K562 (cell line): ENCODE data around the gene EXOC3L2. TPM values are rescaled to one million over a fixed set of nuclear protein-coding genes. Genes with fewer than 3 reads are reported as not detected.
A peak's percentile ranks its signal among the peaks of the same experiment; 100 is the strongest.

Experiments used
- ATAC-seq: fragments of 200-7000 bp; cut with Tn5 transposase; 3 replicates; pipeline ENCODE4 v1.9.1; 2020; ENCODE audit warnings: moderate library complexity
- BruUV-seq: library from RNA; stranded (reverse); fragments of 400-500 nt; replicated peaks from 2 replicates; lab custom pipeline; 2021; lab: Mats Ljungman, UMichigan
- CTCF ChIA-PET: fragments of 300-600 bp; formaldehyde crosslinking; extraction: SDS; loops from one replicate; lab custom pipeline; 2021; ENCODE audit warnings: low intra/inter-chr PET ratio; lab: Yijun Ruan, JAX
- POLR2A ChIA-PET: fragments of 300-600, 350-650 bp; sonication (Branson Sonifier 250); formaldehyde crosslinking; extraction: SDS; loops from one replicate; lab custom pipeline; 2021; ENCODE audit warnings: antibody characterized with exemption, inconsistent platforms; lab: Yijun Ruan, JAX
- DNase-seq, 4 experiments: peaks; one replicate each; pipeline versions ENCODE4 v3.0.0 to v3.0.0-alpha.2; 2011 to 2018; ENCODE audit warnings: low spot score in 3 of 4, mixed read lengths in 3 of 4; ENCODE audit errors: extremely low read depth in 1 of 4
- FAIRE-seq: peaks from 2 replicates; lab custom pipeline; 2011; peaks lifted over from hg19 to GRCh38; lab: Jason Lieb, UNC
- H2AFZ ChIP-seq: 2 replicates; pipeline ENCODE4 v1.6.0; 2011; ENCODE audit warnings: low read depth, low read length, control low read depth, inconsistent platforms
- H3K27ac ChIP-seq: fragments of 200-600 bp; 3 replicates; pipeline ENCODE4 v1.8.0; 2011; ENCODE audit warnings: low read depth, mild to moderate bottlenecking, control low read depth, inconsistent platforms, low read length, moderate library complexity, mixed read lengths; ENCODE audit errors: extremely low read depth
- H3K27me3 ChIP-seq, 2 experiments: fragments of 300-600 bp in 1 of 2; 2 replicates in 1 of 2; 3 replicates in 1 of 2; pipeline versions ENCODE4 v1.6.0 to v1.8.0; 2011; ENCODE audit warnings: inconsistent platforms in 2 of 2, low read length in 2 of 2, mild to moderate bottlenecking in 1 of 2, mixed read lengths in 1 of 2, moderate library complexity in 1 of 2; ENCODE audit not compliant: control insufficient read depth in 2 of 2, insufficient read depth in 2 of 2
- H3K36me3 ChIP-seq: fragments of 300-600 bp; 3 replicates; pipeline ENCODE4 v1.8.0; 2011; ENCODE audit warnings: mild to moderate bottlenecking, low read length, inconsistent platforms; ENCODE audit not compliant: control insufficient read depth, insufficient read depth
- H3K4me1 ChIP-seq, 2 experiments: fragments of 200-600 bp in 1 of 2; replicated peaks in 1 of 2; 2 replicates in 1 of 2; 3 replicates in 1 of 2; pipeline versions ENCODE4 v1.5.1 to v1.8.0; 2011; ENCODE audit warnings: inconsistent platforms in 2 of 2, low read length in 2 of 2, mild to moderate bottlenecking in 1 of 2, mixed read lengths in 1 of 2, moderate library complexity in 1 of 2; ENCODE audit not compliant: control insufficient read depth in 2 of 2, insufficient read depth in 2 of 2
- H3K4me2 ChIP-seq: 2 replicates; pipeline ENCODE4 v1.6.1; 2011; ENCODE audit warnings: low read length, control low read depth, inconsistent platforms, mixed read lengths; ENCODE audit not compliant: insufficient read depth
- H3K4me3 ChIP-seq: fragments of 200-600 bp; sonication (generic), shearing (Covaris generic); 2 replicates; pipeline ENCODE4 v1.5.1; 2016; ENCODE audit warnings: control low read depth, inconsistent platforms
- H3K79me2 ChIP-seq: fragments of 200-600 bp; 3 replicates; pipeline ENCODE4 v1.8.0; 2011; ENCODE audit warnings: low read length, inconsistent platforms; ENCODE audit not compliant: control insufficient read depth, insufficient read depth
- H3K9ac ChIP-seq, 2 experiments: 2 replicates each; pipeline versions ENCODE4 v1.6.0 to v1.6.1; 2011; ENCODE audit warnings: low read depth in 2 of 2, low read length in 2 of 2, control low read depth in 1 of 2, inconsistent platforms in 1 of 2, mild to moderate bottlenecking in 1 of 2, mixed read lengths in 1 of 2; ENCODE audit not compliant: insufficient read depth in 1 of 2
- H3K9me1 ChIP-seq: one replicate; pipeline ENCODE4 v1.6.0; 2011; ENCODE audit warnings: inconsistent platforms, mild to moderate bottlenecking, low read length, moderate library complexity; ENCODE audit not compliant: control insufficient read depth, insufficient read depth
- H3K9me3 ChIP-seq: replicated peaks from 2 replicates; pipeline ENCODE4 v1.5.1; 2011; ENCODE audit warnings: low read depth, low read length, inconsistent platforms; ENCODE audit not compliant: control insufficient read depth, insufficient read depth
- H4K20me1 ChIP-seq: replicated peaks from 2 replicates; pipeline ENCODE4 v1.6.1; 2011; ENCODE audit warnings: low read length, inconsistent platforms, mixed read lengths; ENCODE audit not compliant: control insufficient read depth, insufficient read depth
- ATF4 ChIP-seq: fragments of 450-650 bp; formaldehyde crosslinking; IDR thresholded peaks from 2 replicates; pipeline ENCODE4 v1.4.0; 2022; ENCODE audit warnings: mild to moderate bottlenecking, moderate library complexity
- CREM ChIP-seq: IDR thresholded peaks from 2 replicates; pipeline ENCODE4 v1.6.1; 2014; ENCODE audit warnings: antibody characterized with exemption, low read depth
- EGR1 ChIP-seq: fragments of 450-650 bp; conservative IDR thresholded peaks from 2 replicates; pipeline ENCODE4 v1.6.1; 2017; ENCODE audit warnings: mild to moderate bottlenecking
- ESRRA ChIP-seq: fragments of 450-650 bp; IDR thresholded peaks from 2 replicates; pipeline ENCODE4 v1.6.1; 2014; ENCODE audit warnings: low read depth, mild to moderate bottlenecking, moderate library complexity, borderline replicate concordance
- FUS ChIP-seq: fragments of 200-400 bp; formaldehyde crosslinking; optimal IDR thresholded peaks from 2 replicates; pipeline ENCODE3; 2017; ENCODE audit warnings: low read depth, low read length
- GABPA ChIP-seq: fragments of 200-800 bp; sonication (Bioruptor generic); conservative IDR thresholded peaks from 2 replicates; pipeline ENCODE4 v1.6.1; 2016; ENCODE audit warnings: low read depth, missing genetic modification characterization, missing compliant biosample characterization
- HMGN3 ChIP-seq: IDR thresholded peaks from 2 replicates; pipeline ENCODE4 v1.6.1; 2011; ENCODE audit warnings: borderline replicate concordance, low read depth, mild to moderate bottlenecking, mixed read lengths, low read length; ENCODE audit not compliant: insufficient read length; ENCODE audit errors: extremely low read depth
- MED1 ChIP-seq: sonication (generic); formaldehyde crosslinking; IDR thresholded peaks from 2 replicates; pipeline ENCODE4 v1.8.1; 2023; ENCODE audit warnings: missing genetic modification reagents, borderline replicate concordance
- NFIC ChIP-seq: fragments of 450-650 bp; IDR thresholded peaks from 2 replicates; pipeline ENCODE4 v1.6.1; 2017; ENCODE audit warnings: mild to moderate bottlenecking, inconsistent platforms
- OTX1 ChIP-seq: fragments of 450-650 bp; formaldehyde crosslinking; IDR thresholded peaks from 2 replicates; pipeline ENCODE4 v1.4.0; 2022; ENCODE audit warnings: mild to moderate bottlenecking
- PHF8 ChIP-seq: fragments of 200-600 bp; sonication (generic); IDR thresholded peaks from 2 replicates; pipeline ENCODE4 v1.6.1; 2012; ENCODE audit warnings: mixed run types, mild to moderate bottlenecking, inconsistent platforms, low read length, moderate library complexity, borderline replicate concordance
- POLR2G ChIP-seq: fragments of 200-400 bp; formaldehyde crosslinking; IDR thresholded peaks from 2 replicates; pipeline ENCODE4 v1.6.1; 2017; ENCODE audit warnings: low read depth, mild to moderate bottlenecking, antibody characterized with exemption, low read length, moderate library complexity
- PTTG1 ChIP-seq: fragments of 450-650 bp; IDR thresholded peaks from 2 replicates; pipeline ENCODE4 v1.6.1; 2016; ENCODE audit warnings: low read depth, mild to moderate bottlenecking, missing genetic modification characterization, missing compliant biosample characterization
- RAD21 ChIP-seq, 2 experiments: fragments of 250-450 bp in 1 of 2; fragments of 450-650 bp in 1 of 2; sonication (Bioruptor Pico) in 1 of 2; formaldehyde crosslinking in 1 of 2; IDR thresholded peaks in 1 of 2; conservative IDR thresholded peaks in 1 of 2; 2 replicates each; pipeline versions ENCODE4 v1.4.0 to v1.8.0; 2020 to 2022; ENCODE audit warnings: mild to moderate bottlenecking in 2 of 2, moderate library complexity in 1 of 2
- RBBP5 ChIP-seq: fragments of 200-600 bp; sonication (generic); IDR thresholded peaks from 2 replicates; pipeline ENCODE4 v1.6.1; 2012; ENCODE audit warnings: borderline replicate concordance, mild to moderate bottlenecking, low read length, control low read depth, inconsistent platforms; ENCODE audit not compliant: insufficient read depth, poor library complexity, severe bottlenecking
- RBFOX2 ChIP-seq: fragments of 200-400 bp; formaldehyde crosslinking; IDR thresholded peaks from 2 replicates; pipeline ENCODE4 v1.6.1; 2017; ENCODE audit warnings: low read depth, mild to moderate bottlenecking, low read length, moderate library complexity
- SMARCB1 ChIP-seq: IDR thresholded peaks from 2 replicates; pipeline ENCODE4 v1.6.1; 2011; ENCODE audit warnings: improper control_type of control experiment, low read depth; ENCODE audit not compliant: insufficient read length
- TFAP4 ChIP-seq: sonication (generic); formaldehyde crosslinking; IDR thresholded peaks from 2 replicates; pipeline ENCODE4 v1.8.0; 2022; ENCODE audit warnings: missing genetic modification reagents, mild to moderate bottlenecking, moderate library complexity, borderline replicate concordance
- ZNF133 ChIP-seq: fragments of 250-450 bp; sonication (Bioruptor Pico); IDR thresholded peaks from 2 replicates; pipeline ENCODE4 v1.4.0; 2020; ENCODE audit warnings: mild to moderate bottlenecking
- ZNF197 ChIP-seq: fragments of 200-800 bp; sonication (Bioruptor generic); IDR thresholded peaks from 2 replicates; pipeline ENCODE4 v1.6.1; 2016; ENCODE audit warnings: low read depth, missing genetic modification characterization, missing compliant biosample characterization
- ZNF75A ChIP-seq: fragments of 450-650 bp; formaldehyde crosslinking; IDR thresholded peaks from 2 replicates; pipeline ENCODE4 v1.4.0; 2020; ENCODE audit warnings: mild to moderate bottlenecking
- WGBS: fragments of 100-300 bp; shearing (Covaris generic); methylation state at CpG from one replicate; pipeline ENCODE4 v1.1.6; 2016; ENCODE audit warnings: low coverage, mixed read lengths; ENCODE audit not compliant: insufficient coverage; ENCODE audit errors: missing lambda C conversion rate; 5-methylcytosine and 5-hydroxymethylcytosine counted together
- in situ Hi-C: fragments of 300-500 bp; cut with MboI; formaldehyde crosslinking; loops from 4 replicates; pipeline ENCODE4 v1.15.0; 2018; ENCODE audit warnings: inconsistent platforms, mixed read lengths
- intact Hi-C: fragments of 100-400 bp; cut with micrococcal nuclease; formaldehyde crosslinking; loops from 2 replicates; pipeline ENCODE4 v1.14.2; 2022
- polyA plus RNA-seq, 8 experiments: library from polyadenylated mRNA; depleted of rRNA in 4 of 8; stranded (reverse) in 5 of 8; unstranded in 3 of 8; fragments of >200 nt; fragmentation: Nextera tagmentation in 2 of 8; fragmentation: Illumina TruSeq in 1 of 8; extraction: Ambion mirVana in 2 of 8; extraction: Trizol in 1 of 8; gene quantifications; 2 replicates each; pipeline versions ENCODE4 v1.2.1 to v1.2.3, GENCODE V29; 2011 to 2014; ENCODE audit warnings: inconsistent platforms in 1 of 8, missing spikeins in 1 of 8
- total RNA-seq, 7 experiments: library from RNA; depleted of rRNA in 6 of 7; stranded (reverse); fragments of >200 nt in 6 of 7; fragmentation: Illumina TruSeq in 2 of 7; extraction: Trizol in 2 of 7; gene quantifications; 2 replicates each; pipeline versions ENCODE4 v1.2.1 to v1.2.3, GENCODE V29; 2011 to 2021; ENCODE audit warnings: low replicate concordance in 1 of 7

EXOC3L2 gene
- total and polyA plus RNA-seq, 9 of the 15 experiments (the other 6 are each of a cell fraction or from before 2014, with no cell fraction given), result 0.31 to 19.0 (median 2.4) TPM

GRCh38 chr19:45168767-45169351 is 76.3 kb downstream of the EXOC3L2 start:
- no peak overlapping the region for H3K4me3 ChIP-seq
- no peak for TF ChIP-seq ZNF133 (CRISPR knock-in tag)
- TF ChIP-seq RBFOX2, result 0 out of 2 replicates have a peak, but pooled peaks have one; percentile 37
- no peak for TF ChIP-seq FUS
- TF ChIP-seq ESRRA, result no peak
- no peak for TF ChIP-seq OTX1 (CRISPR knock-in tag)
- no peak for TF ChIP-seq SMARCB1
- 0 out of 2 replicates have a peak, but pooled peaks have one; percentile 39 for TF ChIP-seq TFAP4 (CRISPR knock-in tag)
- no peak for TF ChIP-seq ZNF75A (CRISPR knock-in tag)
- 0 out of 2 replicates have a peak, but pooled peaks have one; percentile 45 for TF ChIP-seq CREM
- TF ChIP-seq PHF8, result no peak
- TF ChIP-seq EGR1, result no peak
- peak in 1 of 2 experiments; percentile 47; a peak in 2 of 4 replicates for TF ChIP-seq RAD21 (CRISPR knock-in tag; conservative IDR thresholded peaks at IDR 0.05 in 1 of 2, IDR thresholded peaks at IDR 0.05 in 1 of 2)
- TF ChIP-seq MED1 (CRISPR knock-in tag), result no peak
- TF ChIP-seq HMGN3, result no peak
- TF ChIP-seq RBBP5, result no peak
- TF ChIP-seq ZNF197 (CRISPR knock-in tag), result no peak
- no peak for TF ChIP-seq ATF4 (CRISPR knock-in tag)
- TF ChIP-seq NFIC, result peak; percentile 98
- peak; percentile 7; the same call in 1 of the 2 replicates for TF ChIP-seq GABPA (tag)
- peak; percentile 30; the same call in 1 of the 2 replicates for TF ChIP-seq POLR2G
- no peak for TF ChIP-seq PTTG1 (tag)

More at GRCh38 chr19:45168767-45169351, 76.3 kb downstream of the EXOC3L2 start:
- Histone ChIP-seq H3K9me3 (no peaks in the 10 kb centered on the region), H3K9me1 (no peaks in the 10 kb centered on the region), H2AFZ (no peak overlapping the region), H3K27me3 (no peaks in the 10 kb centered on the region), H3K36me3 (no peaks in the 10 kb centered on the region), H3K4me2 (no peak overlapping the region; the same call in 1 of the 2 replicates), H3K4me1 (peaks cover 43 to 60% of the 10 kb centered on the region in 2 experiments), H3K27ac (no peak overlapping the region), H3K9ac (peak overlapping the region in 1 of 2 experiments; percentile 84; a peak in 2 of 4 replicates), H3K79me2 (peaks cover 14% of the 10 kb centered on the region; the same call in 2 of the 3 replicates), H4K20me1 (peaks cover 8% of the 10 kb centered on the region)
- BruUV-seq, result no TSS peak
- CTCF ChIA-PET, result no interaction called here
- ATAC-seq (peak; percentile 55), DNase-seq (peak; percentile 39 to 81 (median 49)), FAIRE-seq (peak; percentile 77)
- in situ Hi-C loops, result no loop called here
- POLR2A ChIA-PET, result interaction anchor here (0.7 to 2.2 kb wide), 2 partner anchors 9 to 14 kb away, joined by 4 to 12 read pairs; partner anchors contain the start of genes BLOC1S3 and TRAPPC6A
- 40% methylated on average over 16 of the region's 16 CpGs for WGBS
- intact Hi-C loops, result no loop called here
